Left lung (tissue), 10 donors: ENCODE results near the gene ZNF283. TPM values are rescaled to one million over a fixed set of nuclear protein-coding genes. Genes with fewer than 3 reads are reported as not detected.
"Not testable (repeated sequence)": the region's sequence is repeated elsewhere in the genome, so short reads cannot be mapped to it uniquely, and the experiment has no call there.

Experiments used
- ATAC-seq: fragments of 200-7000 bp; cut with Tn5 transposase; one replicate; pipeline ENCODE4 v1.9.1; 2020; ENCODE audit warnings: moderate library complexity
- DNase-seq, 4 donors: peaks; one replicate each; pipeline ENCODE4 v3.0.0-alpha.2; 2013 to 2020
- H3K27ac ChIP-seq, 2 donors: fragments of 200-600 bp; sonication (generic) in 1 of 2; one replicate each; pipeline versions ENCODE4 v1.5.0 to v1.8.0; 2020 to 2021
- H3K27me3 ChIP-seq, 2 donors: fragments of 200-600 bp; sonication (generic) in 1 of 2; one replicate each; pipeline versions ENCODE4 v1.5.0 to v1.8.0; 2020 to 2021
- H3K36me3 ChIP-seq, 2 donors: fragments of 200-600 bp; sonication (generic) in 1 of 2; one replicate each; pipeline versions ENCODE4 v1.5.0 to v1.8.0; 2020 to 2021
- H3K4me1 ChIP-seq, 2 donors: fragments of 200-600 bp; one replicate each; pipeline ENCODE4 v1.8.0; 2021
- H3K4me3 ChIP-seq, 2 donors: fragments of 200-600 bp; sonication (generic) in 1 of 2; one replicate each; pipeline versions ENCODE4 v1.5.0 to v1.8.0; 2020 to 2021; ENCODE audit warnings: mild to moderate bottlenecking in 1 of 2
- H3K9me3 ChIP-seq, 2 donors: fragments of 200-600 bp; sonication (generic) in 1 of 2; one replicate each; pipeline versions ENCODE4 v1.5.0 to v1.8.0; 2020 to 2021
- CTCF ChIP-seq, 2 donors: fragments of 200-600 bp; sonication (generic) in 1 of 2; IDR thresholded peaks; one replicate each; pipeline versions ENCODE4 v1.5.0 to v1.8.0; 2021; ENCODE audit warnings: antibody characterized with exemption in 2 of 2
- intact Hi-C, 2 donors: fragments of 100-400 bp; cut with DNase I; formaldehyde crosslinking; loops; one replicate each; pipeline versions ENCODE4 v1.11.2 to v1.14.2; 2022
- polyA plus RNA-seq, 6 donors: library from polyadenylated mRNA; unstranded; fragments of 120-200 nt; gene quantifications; one replicate each; pipeline ENCODE4 v1.2.1, GENCODE V29; 2013; ENCODE audit not compliant: insufficient read length in 6 of 6
- total RNA-seq, 2 donors: library from RNA; stranded (reverse); fragmentation: NEBNext Ultra II Directional; extraction: Animal tissue kit (Norgen Biotek cat#: 25700); gene quantifications; one replicate each; pipeline ENCODE4 v1.2.1, GENCODE V29; 2021
- donor health status: DM: no; HTN: yes; CAD: no.
- donor health status: DM: no; HTN: no; CAD: no.

The ZNF283 gene
- total and polyA plus RNA-seq, 8 donors, result 8.1 to 26.8 (median 21.7) TPM

GRCh38 chr19:43814663-43815352 lies 12.3 kb upstream of the ZNF283 start:
- Histone ChIP-seq H3K9me3 (no peaks in the 10 kb centered on the region), H3K27ac (no peak overlapping the region), H3K27me3 (peaks cover 0 to 12% of the 10 kb centered on the region in 2 donors), H3K4me3 (no peak overlapping the region), H3K36me3 (no peaks in the 10 kb centered on the region), H3K4me1 (no peaks in the 10 kb centered on the region)
- intact Hi-C loops, result no loop called here
- ATAC-seq (no peak), DNase-seq (no peak)
- no peak for TF ChIP-seq CTCF (IDR thresholded peaks at IDR 0.05)

GRCh38 chr19:43817454-43817853 lies 9.7 kb upstream of the ZNF283 start:
- H3K4me1 ChIP-seq, H3K27ac ChIP-seq, intact Hi-C loops, DNase-seq, H3K4me3 ChIP-seq, ATAC-seq, H3K36me3 ChIP-seq, H3K9me3 ChIP-seq: not testable (repeated sequence)
- peaks cover 7 to 34% of the 10 kb centered on the region in 2 donors for H3K27me3 ChIP-seq

DNA sequence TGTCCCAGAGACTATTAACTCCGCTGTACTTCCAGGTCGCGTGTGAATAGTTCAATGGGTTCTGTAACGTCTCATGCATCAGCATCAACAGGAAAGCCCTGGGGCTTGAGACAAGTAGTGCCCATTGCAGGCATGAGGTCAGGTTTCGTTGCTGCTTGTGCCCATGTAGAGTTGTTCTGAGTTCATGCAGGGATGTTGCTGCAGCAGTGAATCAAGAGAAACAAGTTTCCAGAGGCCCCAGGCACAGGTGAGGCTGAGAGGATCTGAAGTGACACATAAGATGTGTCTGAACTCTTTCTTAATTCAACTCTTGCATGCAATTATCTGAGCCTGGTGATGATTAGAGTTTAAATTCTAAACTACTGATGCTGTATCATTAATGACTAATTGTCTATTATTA lies 8.6 kb upstream of the ZNF283 start:
- H3K4me1 ChIP-seq, result peaks cover 4 to 7% of the 10 kb centered on the region in 2 donors
- no peak overlapping the region for H3K27ac ChIP-seq
- H3K4me3 ChIP-seq, result no peak overlapping the region
- no peaks in the 10 kb centered on the region for H3K36me3 ChIP-seq
- intact Hi-C loops, result no loop called here
- DNase-seq (no peak), ATAC-seq (no peak)
- H3K9me3 ChIP-seq, result no peaks in the 10 kb centered on the region
- H3K27me3 ChIP-seq, result peaks cover 7 to 42% of the 10 kb centered on the region in 2 donors
- TF ChIP-seq CTCF (IDR thresholded peaks at IDR 0.05), result no peak

GRCh38 chr19:43820098-43820883 lies 6.8 kb upstream of the ZNF283 start:
- Histone ChIP-seq H3K4me1 (peaks cover 4 to 7% of the 10 kb centered on the region in 2 donors), H3K9me3 (no peaks in the 10 kb centered on the region), H3K4me3 (peak overlapping the region; percentile 18 to 36), H3K36me3 (no peaks in the 10 kb centered on the region), H3K27me3 (peaks cover 7 to 42% of the 10 kb centered on the region in 2 donors), H3K27ac (no peak overlapping the region)
- DNase-seq (peak in 2 of 4 donors; percentile 22 to 75), ATAC-seq (peak; percentile 71)
- no peak for TF ChIP-seq CTCF (IDR thresholded peaks at IDR 0.05)
- intact Hi-C loops, result no loop called here

- no peak for ATAC-seq
- intact Hi-C loops, result no loop called here
- no peak for DNase-seq
- H3K27ac ChIP-seq, result no peak overlapping the region
- H3K9me3 ChIP-seq, result no peaks in the 10 kb centered on the region
- peaks cover 4 to 7% of the 10 kb centered on the region in 2 donors for H3K4me1 ChIP-seq
- H3K27me3 ChIP-seq, result peaks cover 7 to 42% of the 10 kb centered on the region in 2 donors
- no peaks in the 10 kb centered on the region for H3K36me3 ChIP-seq
- no peak for TF ChIP-seq CTCF (IDR thresholded peaks at IDR 0.05)
- H3K4me3 ChIP-seq, result peak overlapping the region; percentile 18 to 36
These were observed 6.3 kb upstream of the ZNF283 start for GRCh38 chr19:43820884-43821215.

DNA sequence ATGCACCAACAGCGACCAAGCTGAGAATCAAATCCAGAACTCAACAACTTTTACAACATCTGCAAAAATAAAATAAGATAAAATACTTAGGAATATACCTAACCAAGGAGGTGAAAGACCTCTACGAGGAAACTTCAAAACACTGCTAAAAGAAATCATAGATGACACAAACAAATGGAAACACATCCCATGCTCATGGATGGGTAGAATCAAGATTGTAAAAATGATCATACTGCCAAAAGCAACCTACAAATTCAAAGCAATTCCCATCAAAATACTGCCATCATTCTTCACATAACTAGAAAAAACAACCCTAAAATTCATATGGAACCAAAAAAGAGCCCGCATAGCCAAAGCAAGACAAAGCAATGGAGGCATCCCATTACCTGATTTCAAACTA lies 3.3 kb upstream of the ZNF283 start:
- ATAC-seq, H3K27ac ChIP-seq, DNase-seq, H3K9me3 ChIP-seq, H3K4me3 ChIP-seq, H3K36me3 ChIP-seq, intact Hi-C loops: not testable (repeated sequence)
- Histone ChIP-seq H3K27me3 (peaks cover 7 to 42% of the 10 kb centered on the region in 2 donors), H3K4me1 (peaks cover 10 to 20% of the 10 kb centered on the region in 2 donors)

GRCh38 chr19:43824572-43824971 lies 2.5 kb upstream of the ZNF283 start:
- not testable (repeated sequence) for DNase-seq

More at GRCh38 chr19:43824572-43824971, 2.5 kb upstream of the ZNF283 start:
- H3K9me3 ChIP-seq, H3K4me3 ChIP-seq, H3K27ac ChIP-seq, H3K36me3 ChIP-seq, ATAC-seq, intact Hi-C loops: not testable (repeated sequence)
- peaks cover 7 to 38% of the 10 kb centered on the region in 2 donors for H3K27me3 ChIP-seq
- peaks cover 10 to 20% of the 10 kb centered on the region in 2 donors for H3K4me1 ChIP-seq
